Activated T-cell treated with anti-CD3 and anti-CD28 coated beads, Interleukin-2, amount 50 U/mL, for 24 hours (primary cell): ENCODE measurements around the gene PPP1R9B.

Experiments
- DNase-seq: peaks from one replicate; pipeline ENCODE4 v3.0.0-alpha.2; 2020
- H3K27ac Mint-ChIP-seq: 2 replicates; pipeline ENCODE4 v1.8.0; 2020; ENCODE audit warnings: mild to moderate bottlenecking, mixed read lengths
- H3K27me3 Mint-ChIP-seq: 2 replicates; pipeline ENCODE4 v1.8.0; 2020; ENCODE audit warnings: mixed read lengths
- H3K36me3 Mint-ChIP-seq: 2 replicates; pipeline ENCODE4 v1.8.0; 2020; ENCODE audit warnings: low read depth, mixed read lengths
- H3K4me1 Mint-ChIP-seq: 2 replicates; pipeline ENCODE4 v1.8.0; 2020; ENCODE audit warnings: low read depth, mixed read lengths
- H3K4me3 Mint-ChIP-seq: 2 replicates; pipeline ENCODE4 v1.8.0; 2020; ENCODE audit warnings: mild to moderate bottlenecking, moderate library complexity, mixed read lengths
- H3K9me3 Mint-ChIP-seq: 2 replicates; pipeline ENCODE4 v1.8.0; 2020; ENCODE audit warnings: mixed read lengths

The PPP1R9B gene

DNA sequence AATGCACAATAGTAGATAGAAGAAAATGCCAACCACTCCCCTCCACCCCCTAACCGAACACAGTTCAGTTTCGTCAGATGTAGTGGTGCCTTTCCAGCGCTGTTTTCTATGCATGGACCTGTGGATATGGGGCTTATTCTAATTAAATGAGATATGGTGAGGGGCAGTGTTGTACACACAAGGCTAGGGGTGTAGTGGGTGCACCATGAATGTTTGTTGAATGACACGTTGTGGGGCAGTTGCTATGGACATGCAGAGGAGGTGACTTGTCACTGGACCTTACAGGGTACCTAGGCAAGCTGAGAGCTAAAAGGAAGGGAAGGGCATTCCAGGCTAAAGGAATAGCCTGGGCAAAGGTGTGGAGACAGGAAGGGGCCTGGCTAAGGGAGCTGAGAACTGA lies 51.9 kb downstream of the PPP1R9B start:
- no peak for DNase-seq
- H3K9me3 Mint-ChIP-seq = no peaks in the 10 kb centered on the region
- peak overlapping the region; percentile 4 for H3K27ac Mint-ChIP-seq
- no peak overlapping the region for H3K4me3 Mint-ChIP-seq
- H3K36me3 Mint-ChIP-seq = peaks cover 18% of the 10 kb centered on the region
- no peaks in the 10 kb centered on the region for H3K27me3 Mint-ChIP-seq
- peaks cover 36% of the 10 kb centered on the region for H3K4me1 Mint-ChIP-seq

DNA sequence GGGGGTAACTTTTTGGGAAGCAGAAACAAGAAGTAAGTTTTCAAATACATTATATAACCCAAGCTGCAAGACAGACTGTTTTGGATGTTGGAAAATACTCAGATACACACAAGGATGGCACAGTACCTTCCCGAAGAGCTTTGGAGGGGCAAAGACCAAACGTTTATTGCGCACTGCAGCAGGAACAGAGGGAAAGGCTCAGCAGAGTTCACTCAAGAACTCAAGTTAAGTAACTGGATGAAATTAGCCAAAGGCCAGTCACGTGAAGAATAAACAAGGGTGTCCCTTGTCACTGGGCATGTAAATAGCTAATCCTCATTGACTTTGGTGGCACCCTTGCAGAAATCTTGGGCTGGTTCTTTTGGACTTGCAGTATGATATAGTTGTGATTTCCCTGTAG lies 52.6 kb downstream of the PPP1R9B start:
- Mint-ChIP-seq H3K27ac (no peak overlapping the region), H3K9me3 (no peaks in the 10 kb centered on the region), H3K27me3 (no peaks in the 10 kb centered on the region), H3K36me3 (peaks cover 18% of the 10 kb centered on the region), H3K4me1 (peaks cover 36% of the 10 kb centered on the region), H3K4me3 (no peak overlapping the region)
- no peak for DNase-seq

- Mint-ChIP-seq H3K27me3 (no peaks in the 10 kb centered on the region), H3K36me3 (peaks cover 18% of the 10 kb centered on the region), H3K9me3 (no peaks in the 10 kb centered on the region), H3K4me1 (peaks cover 36% of the 10 kb centered on the region), H3K4me3 (no peak overlapping the region), H3K27ac (no peak overlapping the region)
- no peak for DNase-seq
Measured at GRCh38 chr17:50097455-50097854, 53.0 kb downstream of the PPP1R9B start.

DNA sequence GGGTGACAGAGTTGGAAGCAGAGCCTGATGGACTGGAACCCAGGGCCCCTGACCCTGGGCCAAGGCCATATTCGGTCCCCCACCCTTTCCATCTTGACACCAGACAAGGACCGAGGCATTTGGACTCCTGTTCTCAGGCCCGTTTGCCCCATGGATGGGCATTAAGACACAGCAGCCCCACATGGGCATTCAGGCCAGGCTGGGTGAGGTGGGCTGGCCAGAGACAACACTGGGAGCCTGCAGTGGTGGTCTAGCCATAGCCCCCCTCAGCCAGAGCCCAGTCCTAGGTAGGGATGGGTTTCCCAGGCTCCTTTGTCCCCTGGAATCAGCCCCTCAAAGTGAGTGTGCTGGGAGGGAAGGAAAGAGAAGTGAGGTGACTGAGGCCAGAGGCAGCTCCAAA lies 53.7 kb downstream of the PPP1R9B start:
- Mint-ChIP-seq H3K27ac (peak overlapping the region; percentile 22), H3K27me3 (no peaks in the 10 kb centered on the region), H3K4me3 (peak overlapping the region; percentile 86), H3K4me1 (peaks cover 36% of the 10 kb centered on the region), H3K36me3 (peaks cover 17% of the 10 kb centered on the region), H3K9me3 (no peaks in the 10 kb centered on the region)
- no peak for DNase-seq

- no peak for DNase-seq
- Mint-ChIP-seq H3K27ac (peak overlapping the region; percentile 87), H3K36me3 (peaks cover 16% of the 10 kb centered on the region), H3K9me3 (no peaks in the 10 kb centered on the region), H3K4me3 (peak overlapping the region; percentile 86), H3K4me1 (peaks cover 36% of the 10 kb centered on the region), H3K27me3 (no peaks in the 10 kb centered on the region)
Measured at GRCh38 chr17:50096092-50096491, 54.4 kb downstream of the PPP1R9B start.

GRCh38 chr17:50095626-50096037 lies 54.8 kb downstream of the PPP1R9B start:
- Mint-ChIP-seq H3K27ac (peak overlapping the region; percentile 87), H3K27me3 (no peaks in the 10 kb centered on the region), H3K9me3 (no peaks in the 10 kb centered on the region), H3K4me1 (peaks cover 36% of the 10 kb centered on the region), H3K36me3 (peaks cover 16% of the 10 kb centered on the region), H3K4me3 (peak overlapping the region; percentile 86)
- peak; percentile 46 for DNase-seq

DNA sequence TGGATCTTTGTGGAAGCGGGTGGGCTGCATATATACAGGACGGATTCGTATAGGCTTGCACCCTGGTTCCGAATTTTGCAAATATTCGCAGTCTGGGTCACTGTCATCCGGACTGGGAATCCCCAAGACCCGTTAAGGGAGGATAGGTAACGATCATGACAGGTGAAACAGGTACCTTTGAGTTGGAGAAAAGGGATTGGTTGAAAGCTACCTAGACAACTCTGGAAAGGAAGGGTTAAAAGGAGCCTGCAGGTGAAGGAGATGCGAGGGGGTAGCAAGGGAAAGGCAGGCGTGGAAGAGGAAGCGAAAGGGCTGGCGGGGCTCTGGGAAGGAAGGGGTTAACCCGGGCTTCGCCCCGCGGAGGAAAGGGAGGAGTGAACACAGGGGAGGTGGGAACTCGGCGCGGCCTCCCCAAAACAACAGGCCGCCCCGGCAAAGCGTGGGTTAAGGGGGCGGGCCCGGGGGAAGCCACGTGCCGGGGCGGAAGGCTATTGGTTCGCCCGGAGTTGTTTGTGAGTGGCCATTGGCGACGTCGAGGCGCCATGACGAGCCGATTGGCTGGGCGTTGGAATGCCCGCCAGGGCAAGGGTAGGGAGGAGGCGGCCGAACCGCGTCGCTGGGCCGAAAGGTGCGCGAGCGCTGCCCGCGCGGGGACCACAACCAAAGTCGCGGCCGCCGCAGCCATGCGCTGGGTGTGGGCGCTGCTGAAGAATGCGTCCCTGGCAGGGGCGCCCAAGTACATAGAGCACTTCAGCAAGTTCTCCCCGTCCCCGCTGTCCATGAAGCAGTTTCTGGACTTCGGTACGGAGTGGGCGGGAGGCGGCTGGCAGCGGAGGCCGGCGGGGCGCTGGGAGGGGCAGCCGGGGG lies 55.5 kb downstream of the PPP1R9B start, which contains the start of gene PDK2:
Gene PDK2 (plus strand): TSS at position 599 of the 867 bp plus-strand sequence. CDS start 85 bp downstream, at position 684.
- peak; percentile 96 for DNase-seq
- Mint-ChIP-seq H3K4me3 (peak within 1 kb of the TSS; percentile 86), H3K27me3 (no peaks in the 10 kb centered on the region), H3K9me3 (no peaks in the 10 kb centered on the region), H3K36me3 (peaks cover 14% of the 10 kb centered on the region), H3K4me1 (peaks cover 32% of the 10 kb centered on the region), H3K27ac (peak within 1 kb of the TSS; percentile 87)

GRCh38 chr17:50094243-50094752 lies 56.2 kb downstream of the PPP1R9B start:
- H3K27me3 Mint-ChIP-seq = no peaks in the 10 kb centered on the region
- peak; percentile 95 for DNase-seq
- H3K27ac Mint-ChIP-seq = peak overlapping the region; percentile 87
- peak overlapping the region; percentile 86 for H3K4me3 Mint-ChIP-seq
- no peaks in the 10 kb centered on the region for H3K9me3 Mint-ChIP-seq
- peaks cover 29% of the 10 kb centered on the region for H3K4me1 Mint-ChIP-seq
- peaks cover 11% of the 10 kb centered on the region for H3K36me3 Mint-ChIP-seq

DNA sequence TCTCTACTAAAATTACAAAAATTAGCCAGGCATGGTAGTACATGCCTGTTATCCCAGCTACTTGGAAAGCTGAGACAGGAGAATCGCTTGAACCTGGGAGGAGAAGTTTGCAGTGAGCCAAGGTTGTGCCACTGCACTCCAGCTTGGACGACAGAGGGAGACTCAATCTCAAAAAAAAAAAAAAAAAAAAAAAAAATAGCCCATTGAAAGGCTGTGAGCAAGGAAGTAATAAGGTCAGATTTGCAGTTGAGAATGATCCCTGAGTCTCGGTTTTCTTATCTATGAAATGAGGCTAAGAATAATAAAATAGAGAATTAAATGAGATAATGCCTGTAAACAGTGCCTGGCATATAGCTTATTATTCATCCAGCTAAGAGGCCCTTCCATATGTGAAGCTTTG lies 56.7 kb downstream of the PPP1R9B start:
- H3K36me3 Mint-ChIP-seq = peaks cover 10% of the 10 kb centered on the region
- peaks cover 29% of the 10 kb centered on the region for H3K4me1 Mint-ChIP-seq
- no peaks in the 10 kb centered on the region for H3K9me3 Mint-ChIP-seq
- H3K27ac Mint-ChIP-seq = no peak overlapping the region
- H3K4me3 Mint-ChIP-seq = no peak overlapping the region
- H3K27me3 Mint-ChIP-seq = no peaks in the 10 kb centered on the region
- DNase-seq = no peak

DNA sequence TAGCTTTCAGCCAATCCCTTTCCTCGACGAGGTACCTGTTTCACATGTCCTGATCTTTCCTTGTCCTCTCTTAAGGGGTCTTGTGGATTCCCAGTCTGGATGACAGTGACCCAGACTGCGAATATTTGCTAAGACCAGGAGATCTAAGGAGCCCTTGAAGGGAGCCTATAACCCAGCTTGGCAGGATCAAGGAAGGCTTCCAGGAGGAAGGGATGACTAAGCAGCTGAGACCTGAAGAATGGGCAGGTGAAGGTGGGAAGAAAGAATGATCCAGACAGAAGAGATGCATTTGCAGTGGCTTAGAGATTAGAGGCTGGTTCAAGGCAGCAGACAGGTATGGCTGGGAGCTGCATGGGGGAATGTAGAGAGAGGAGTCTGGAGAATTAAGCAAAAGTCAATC lies 57.2 kb downstream of the PPP1R9B start:
- Mint-ChIP-seq H3K4me3 (no peak overlapping the region), H3K27me3 (no peaks in the 10 kb centered on the region), H3K9me3 (no peaks in the 10 kb centered on the region), H3K4me1 (peaks cover 29% of the 10 kb centered on the region), H3K36me3 (peaks cover 6% of the 10 kb centered on the region), H3K27ac (no peak overlapping the region)
- DNase-seq = no peak

DNA sequence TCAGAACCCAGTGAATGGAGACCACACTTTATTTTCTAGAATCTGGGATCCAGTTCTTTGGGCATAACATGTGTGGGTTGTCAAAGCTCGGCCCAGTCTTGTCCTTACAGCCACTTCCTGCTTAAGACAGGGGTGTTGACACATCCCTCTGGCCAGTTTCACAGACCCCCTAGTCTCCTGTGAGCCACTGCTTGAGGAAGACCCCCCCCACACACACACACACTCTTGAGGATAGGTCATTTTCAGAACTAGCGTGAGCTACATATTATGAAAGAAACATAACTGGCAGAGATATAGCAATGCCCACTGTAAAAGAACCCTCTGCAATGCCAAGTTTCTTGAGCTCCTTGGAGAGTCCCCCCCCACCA lies 58.6 kb downstream of the PPP1R9B start:
- H3K27me3 Mint-ChIP-seq = no peaks in the 10 kb centered on the region
- H3K27ac Mint-ChIP-seq = no peak overlapping the region
- peaks cover 4% of the 10 kb centered on the region for H3K36me3 Mint-ChIP-seq
- DNase-seq = no peak
- no peaks in the 10 kb centered on the region for H3K9me3 Mint-ChIP-seq
- H3K4me3 Mint-ChIP-seq = no peak overlapping the region
- peaks cover 27% of the 10 kb centered on the region for H3K4me1 Mint-ChIP-seq

GRCh38 chr17:50090971-50091917 lies 59.2 kb downstream of the PPP1R9B start:
- H3K9me3 Mint-ChIP-seq = no peaks in the 10 kb centered on the region
- peaks cover 4% of the 10 kb centered on the region for H3K36me3 Mint-ChIP-seq
- no peak for DNase-seq
- no peak overlapping the region for H3K27ac Mint-ChIP-seq
- H3K4me3 Mint-ChIP-seq = no peak overlapping the region
- H3K27me3 Mint-ChIP-seq = no peaks in the 10 kb centered on the region
- H3K4me1 Mint-ChIP-seq = peaks cover 22% of the 10 kb centered on the region

GRCh38 chr17:50090071-50090470 lies 60.4 kb downstream of the PPP1R9B start:
- H3K4me1 Mint-ChIP-seq = peaks cover 11% of the 10 kb centered on the region
- H3K9me3 Mint-ChIP-seq = no peaks in the 10 kb centered on the region
- no peak overlapping the region for H3K4me3 Mint-ChIP-seq
- peaks cover 2% of the 10 kb centered on the region for H3K36me3 Mint-ChIP-seq
- no peaks in the 10 kb centered on the region for H3K27me3 Mint-ChIP-seq
- no peak overlapping the region for H3K27ac Mint-ChIP-seq
- no peak for DNase-seq

- Mint-ChIP-seq H3K36me3 (peaks cover 2% of the 10 kb centered on the region), H3K9me3 (no peaks in the 10 kb centered on the region), H3K27ac (no peak overlapping the region), H3K27me3 (no peaks in the 10 kb centered on the region), H3K4me1 (peaks cover 3% of the 10 kb centered on the region), H3K4me3 (no peak overlapping the region)
- DNase-seq = no peak
Measured at GRCh38 chr17:50088952-50089825, 61.3 kb downstream of the PPP1R9B start.
